NCI-H1417 (cell line): ENCODE data around the gene MARK3.
"Not testable (repeated sequence)": the region's sequence is repeated elsewhere in the genome, so short reads cannot be mapped to it uniquely, and the experiment has no call there.

Experiments used
- DNase-seq, 3 experiments: peaks; one replicate each; lab custom pipeline; 2025; lab: John Stamatoyannopoulos, UW

The MARK3 gene

GRCh38 chr14:103525430-103526246, 140.4 kb downstream of the MARK3 start:
- DNase-seq: not testable (repeated sequence)

DNA sequence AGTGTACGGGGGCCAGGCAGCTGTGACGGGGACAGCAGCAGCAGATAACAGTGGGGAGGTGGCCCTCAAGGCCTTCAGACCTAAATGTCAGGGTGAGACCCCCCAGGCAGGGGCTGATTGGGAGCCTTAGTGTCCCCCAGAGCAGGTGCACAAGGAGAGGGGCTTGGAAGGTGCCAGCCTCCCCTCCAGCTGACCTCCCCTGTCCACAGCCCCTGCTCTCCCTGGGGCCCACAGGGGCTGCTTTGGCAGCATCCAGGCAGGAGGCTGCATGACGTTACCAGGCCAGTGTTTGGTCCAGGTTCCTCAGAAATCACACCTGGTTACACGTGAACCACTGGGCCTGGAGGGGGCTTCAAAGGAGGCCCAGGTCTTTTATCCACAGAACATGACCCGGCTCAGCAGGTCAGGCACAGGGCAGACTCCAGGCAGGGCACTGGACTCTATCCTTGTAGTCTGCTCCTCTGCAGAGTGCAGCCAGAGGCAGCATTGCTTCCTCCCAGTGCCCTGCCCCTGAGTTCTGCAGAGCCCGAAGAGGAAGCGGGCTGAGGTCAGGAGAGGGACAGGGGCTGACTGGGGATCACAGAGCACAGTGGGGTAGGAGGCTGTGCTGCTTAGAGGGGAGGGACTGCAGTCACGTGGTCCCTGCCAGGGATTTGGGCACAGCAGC, 141.2 kb downstream of the MARK3 start:
- DNase-seq: no peak

GRCh38 chr14:103526914-103527248, 141.7 kb downstream of the MARK3 start:
- DNase-seq: no peak

- no peak for DNase-seq
Measured at GRCh38 chr14:103527408-103528145, 142.4 kb downstream of the MARK3 start.

GRCh38 chr14:103528146-103528586, 143.0 kb downstream of the MARK3 start:
- peak; percentile 14 to 66 (median 45) for DNase-seq

DNA sequence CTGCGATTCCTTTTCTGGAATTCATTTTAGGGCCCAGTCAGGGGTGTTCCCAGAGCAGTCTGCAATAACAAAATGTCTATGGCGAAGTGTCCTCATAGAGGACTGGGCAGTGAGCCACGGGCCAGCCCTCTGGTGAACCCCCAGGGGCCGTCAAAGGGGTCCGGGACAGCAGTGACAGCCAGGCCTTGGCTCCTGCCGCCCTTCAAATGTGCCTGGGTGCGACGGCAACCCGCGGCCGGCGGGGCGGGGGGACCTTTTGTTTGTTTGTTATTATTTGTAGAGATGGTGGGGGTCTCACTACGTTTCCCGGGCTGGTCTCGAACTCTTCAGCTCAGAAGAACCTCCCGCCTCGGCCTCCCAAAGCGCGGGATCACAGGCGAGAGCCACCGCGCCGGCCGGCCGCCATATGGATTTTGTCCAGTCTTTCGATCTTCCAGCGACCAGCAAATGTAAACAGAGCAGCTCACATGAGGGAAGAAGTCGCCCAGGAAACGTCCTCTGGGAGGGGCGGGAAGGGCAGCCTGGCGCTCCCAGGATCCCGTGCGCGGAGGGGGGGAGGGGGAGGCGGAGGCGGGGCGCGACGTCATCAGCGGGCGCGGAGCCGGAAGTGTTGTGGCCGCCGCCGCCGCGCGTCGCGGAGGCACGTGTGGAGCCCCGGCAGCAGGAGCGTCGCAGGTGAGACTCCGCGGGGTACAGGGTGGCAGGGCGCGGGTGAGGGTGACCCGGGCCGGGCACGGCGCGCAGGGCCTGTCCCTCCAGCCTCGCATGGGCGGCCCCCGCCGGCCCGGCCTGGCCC, 143.6 kb downstream of the MARK3 start, which contains the start of gene TRMT61A:
Gene TRMT61A, plus strand, starts transcription at position 610 of the 796 bp plus-strand sequence. CDS start 783 bp downstream, outside the sequence.
- DNase-seq: peak; percentile 88 to 96 (median 92)

- no peak for DNase-seq
Measured at GRCh38 chr14:103529383-103530365, 144.5 kb downstream of the MARK3 start.

DNA sequence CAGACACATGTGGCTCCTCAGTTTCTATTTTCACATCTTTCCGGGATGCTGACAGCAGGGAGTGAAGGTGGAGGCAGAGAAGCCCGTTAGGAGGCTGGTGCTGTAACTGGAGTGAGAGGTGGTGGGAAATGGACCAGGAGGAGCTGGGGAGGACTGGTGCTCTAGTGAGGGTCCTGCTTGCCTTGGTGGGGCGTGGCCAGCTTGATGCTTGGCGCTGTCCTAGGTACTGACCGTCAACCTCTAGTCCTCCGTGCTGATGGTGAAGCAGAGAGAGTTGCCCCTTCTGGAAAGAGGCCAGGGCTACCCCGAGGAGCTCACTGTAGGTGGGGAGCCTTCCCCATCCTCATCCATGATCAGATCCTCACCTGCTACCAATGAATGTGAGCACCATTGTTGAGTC, 145.2 kb downstream of the MARK3 start:
- no peak for DNase-seq

GRCh38 chr14:103530831-103531230, 145.6 kb downstream of the MARK3 start:
- no peak for DNase-seq

- no peak for DNase-seq
Measured at GRCh38 chr14:103531421-103532215, 146.4 kb downstream of the MARK3 start.

DNA sequence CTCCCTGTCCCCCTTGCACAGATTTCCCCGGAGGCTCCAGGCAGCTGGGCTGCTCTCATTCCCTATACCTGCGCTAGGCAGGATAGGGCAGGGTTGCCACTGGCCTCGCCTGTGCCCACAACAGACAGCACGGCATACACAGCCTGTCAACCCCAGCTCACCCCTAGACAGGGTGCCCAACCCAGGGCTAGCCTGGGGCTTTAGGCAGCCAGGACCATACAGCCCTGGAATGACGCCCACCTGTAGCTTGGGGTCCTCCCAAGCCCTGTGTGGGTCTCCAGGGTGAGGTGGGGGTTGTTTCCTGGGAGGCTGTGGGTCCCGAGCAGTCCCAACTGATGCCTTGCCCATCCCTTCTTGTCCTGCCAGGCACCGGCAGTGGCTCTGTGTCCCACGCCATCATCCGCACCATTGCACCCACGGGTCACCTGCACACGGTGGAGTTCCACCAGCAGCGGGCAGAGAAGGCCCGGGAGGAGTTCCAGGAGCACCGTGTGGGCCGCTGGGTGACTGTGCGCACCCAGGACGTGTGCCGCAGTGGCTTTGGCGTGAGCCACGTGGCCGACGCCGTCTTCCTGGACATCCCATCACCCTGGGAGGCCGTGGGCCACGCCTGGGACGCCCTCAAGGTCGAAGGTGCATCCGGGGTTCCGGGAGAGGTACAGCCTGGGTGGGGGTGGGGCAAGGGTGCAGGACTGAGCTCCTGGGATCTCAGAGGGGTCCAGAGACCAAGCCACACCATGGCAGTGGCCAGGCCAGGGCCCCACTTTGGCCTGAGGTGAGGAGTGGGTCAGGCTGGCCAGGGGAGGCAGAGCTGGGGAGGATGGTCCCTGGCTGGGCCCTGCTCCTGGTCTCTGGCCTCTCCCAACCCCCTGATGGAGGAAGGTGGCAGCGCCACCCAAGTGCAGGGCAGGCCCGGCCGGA, 147.3 kb downstream of the MARK3 start:
- no peak for DNase-seq

DNA sequence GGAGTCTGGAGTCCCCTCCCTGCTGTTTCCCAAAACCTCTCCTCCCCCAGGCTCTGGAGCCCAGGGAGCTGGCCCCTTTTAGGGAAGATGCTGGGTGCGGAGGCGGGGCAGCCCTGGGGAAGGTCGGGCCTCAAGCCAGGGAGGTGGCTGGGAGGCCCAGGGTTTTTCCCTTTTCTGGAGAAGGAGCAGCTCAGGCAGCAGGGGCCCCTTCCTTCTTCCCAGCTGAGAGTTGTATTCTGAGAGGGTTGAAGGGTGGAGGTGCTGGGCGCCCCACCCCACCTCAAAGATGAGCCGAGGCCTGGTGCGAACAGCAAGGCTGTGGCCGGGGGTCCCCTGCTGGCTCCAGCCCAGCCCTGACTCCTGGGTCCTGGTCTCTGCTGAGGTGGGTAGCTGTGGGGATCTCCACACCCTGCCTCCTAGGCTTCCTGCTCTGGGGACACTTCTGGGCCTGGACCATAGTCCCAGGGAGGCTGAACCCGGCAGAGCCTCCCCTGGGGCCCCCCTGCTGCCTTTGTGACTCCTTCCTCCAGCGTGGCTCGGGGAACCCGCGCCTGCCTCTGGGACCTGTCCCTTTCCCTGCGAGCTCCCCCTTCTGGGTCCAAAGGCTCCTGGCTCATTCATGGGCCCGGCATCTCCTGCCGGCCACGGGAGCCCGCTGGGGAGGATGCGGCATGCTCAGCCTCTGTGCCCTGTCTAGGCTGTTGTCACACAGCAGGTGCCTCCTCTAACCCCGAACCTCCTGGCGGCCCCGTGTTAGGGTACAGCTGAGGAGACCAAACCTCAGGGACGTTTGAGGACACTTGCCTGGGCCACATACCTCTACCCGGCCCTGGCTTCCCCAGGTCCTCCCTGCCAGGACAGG, 148.2 kb downstream of the MARK3 start:
- no peak for DNase-seq

DNA sequence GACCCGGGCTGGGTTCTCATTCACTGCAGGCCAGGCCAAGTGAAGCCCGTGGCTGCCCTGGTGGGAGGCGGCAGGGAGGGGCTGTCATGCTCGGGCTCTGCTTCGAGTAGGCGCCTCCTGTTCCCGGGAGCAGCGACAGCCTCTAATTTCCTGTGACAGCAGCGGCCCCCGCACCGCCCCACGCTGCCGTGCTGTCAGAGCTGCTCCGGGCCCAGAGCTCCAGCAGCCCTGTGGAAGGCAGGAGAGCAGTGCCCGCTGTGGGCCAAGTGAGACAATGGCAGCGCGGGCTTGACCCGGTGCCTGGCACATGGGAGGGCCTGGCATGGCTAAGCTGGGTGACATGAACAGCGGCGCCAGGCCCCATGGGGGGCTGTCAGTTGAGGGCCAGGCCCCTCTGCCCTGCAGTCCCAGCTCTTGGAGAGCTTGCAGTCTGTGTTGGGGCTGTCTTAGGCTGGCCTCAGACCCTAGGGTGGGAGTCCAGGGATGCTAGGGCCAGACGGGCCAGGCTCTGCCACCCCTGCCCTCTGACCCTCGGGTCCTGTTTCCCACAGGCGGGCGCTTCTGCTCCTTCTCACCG, 148.9 kb downstream of the MARK3 start:
- no peak for DNase-seq

GRCh38 chr14:103534576-103535061, 149.4 kb downstream of the MARK3 start:
- DNase-seq: no peak

DNA sequence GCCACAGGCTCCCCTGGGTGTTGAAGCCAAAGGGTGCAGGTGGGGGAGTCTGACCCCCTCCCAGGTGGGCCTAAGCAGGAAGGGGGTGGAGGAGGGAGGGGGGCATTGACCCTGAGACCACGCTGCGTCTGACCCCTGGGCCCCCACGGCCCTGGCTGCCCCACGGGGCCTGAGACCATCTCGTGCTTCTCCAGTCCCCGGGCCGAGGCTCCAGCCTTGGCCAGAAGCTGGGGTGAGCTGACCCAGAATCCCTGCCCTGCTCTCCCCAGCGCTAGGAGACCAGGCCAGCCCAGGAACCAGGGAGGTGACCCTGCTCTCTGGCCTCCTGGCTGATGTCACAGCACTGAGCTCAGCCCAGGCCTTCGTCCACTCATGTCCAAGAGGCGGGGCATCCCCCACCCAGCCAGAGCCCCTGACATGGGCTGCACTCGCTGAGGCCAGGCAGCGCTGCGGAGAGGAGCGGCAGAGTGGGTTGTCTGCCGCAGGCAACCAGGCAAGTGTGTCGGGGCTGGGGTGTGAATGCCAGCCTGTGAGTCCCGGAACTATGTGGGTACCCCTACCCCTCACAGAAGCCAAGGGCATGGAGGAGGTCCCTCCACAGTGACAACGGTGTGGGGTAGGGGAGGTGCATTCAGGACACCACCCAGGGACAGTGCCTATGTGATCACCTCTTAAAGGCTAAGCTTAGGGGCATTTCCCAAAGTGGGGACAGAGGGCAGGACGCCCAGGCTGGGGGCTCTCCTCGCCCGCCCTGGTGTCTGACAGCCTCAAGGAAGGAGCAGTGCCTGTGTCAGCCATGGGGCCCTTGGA, 150.1 kb downstream of the MARK3 start:
- DNase-seq: no peak

DNA sequence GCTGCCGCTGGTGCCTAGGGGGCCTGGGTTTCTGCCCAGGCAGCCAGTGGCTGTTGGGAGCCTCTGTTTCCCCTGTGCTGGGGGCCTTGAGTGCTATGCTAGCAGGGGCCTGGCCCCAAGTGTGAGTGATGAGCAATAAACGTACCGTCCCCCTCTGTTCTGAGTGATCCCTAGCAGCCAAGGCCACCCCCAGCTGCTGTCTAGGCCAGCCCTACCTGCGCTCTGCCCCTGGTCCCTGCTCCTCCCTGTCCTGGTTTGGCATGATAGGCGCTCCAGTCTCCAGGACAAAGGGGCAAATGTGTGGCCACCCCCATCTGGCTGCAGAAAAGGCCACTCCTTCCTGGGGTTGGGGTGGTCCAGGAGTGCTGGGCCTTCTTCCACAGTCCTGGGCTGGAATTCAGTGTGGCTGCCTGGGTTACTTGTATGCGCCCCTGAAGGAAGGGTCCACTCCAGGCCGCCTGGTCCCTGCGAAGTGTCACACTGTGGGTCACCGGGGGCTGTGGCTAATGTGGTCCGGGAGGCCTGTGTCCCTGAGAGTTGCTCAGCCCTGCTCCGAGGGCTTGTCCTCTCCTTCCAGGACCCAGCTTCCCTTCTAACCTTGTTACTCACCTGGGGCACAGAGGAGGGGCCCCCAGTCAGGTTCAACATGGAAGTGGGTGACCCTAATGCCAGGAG, 150.8 kb downstream of the MARK3 start:
- no peak for DNase-seq
